GM04503 (cell line): Measurements from ENCODE around the gene SAMD14.

Experiments
- DNase-seq: peaks from one replicate; pipeline ENCODE4 v3.0.0-alpha.2; 2012; ENCODE audit warnings: low read depth

The SAMD14 gene

DNA sequence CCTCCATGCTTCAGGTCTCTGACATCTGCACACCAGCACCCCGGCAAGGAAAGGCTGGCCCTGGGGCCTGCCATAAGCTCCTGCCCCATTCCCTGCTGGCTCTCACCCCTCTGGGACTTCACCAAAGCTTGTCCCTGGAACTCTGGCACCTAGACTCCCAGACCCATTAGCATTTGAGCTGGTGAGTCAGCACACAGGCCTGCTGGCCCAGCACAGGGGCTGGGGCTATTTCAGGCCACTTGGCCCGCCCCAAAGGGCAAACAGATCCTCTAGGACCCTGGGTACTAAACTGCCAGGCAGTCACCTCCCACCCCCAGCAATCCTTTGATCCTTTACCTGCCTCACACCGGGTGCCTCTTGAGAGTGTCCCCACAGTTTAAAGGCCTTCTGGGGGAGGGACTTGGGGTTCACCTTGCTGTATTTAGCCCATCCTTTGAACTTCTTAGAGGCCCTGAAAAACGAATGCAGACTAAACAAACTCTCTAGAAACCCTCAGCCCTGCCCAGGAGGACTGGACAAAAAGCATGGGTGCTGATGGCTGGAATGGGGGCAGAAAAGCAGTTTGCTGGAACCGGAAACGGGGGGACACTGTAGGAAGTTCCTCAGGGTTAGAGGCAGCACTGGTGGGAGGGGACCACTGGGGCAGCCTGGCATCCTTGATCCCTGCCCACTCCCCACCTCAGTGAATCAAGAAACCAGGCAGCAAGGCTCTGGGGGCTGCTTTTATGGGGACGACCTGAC, 3.2 kb upstream of the SAMD14 start:
- no peak for DNase-seq

GRCh38 chr17:50132104-50132794, 2.3 kb upstream of the SAMD14 start:
- no peak for DNase-seq

DNA sequence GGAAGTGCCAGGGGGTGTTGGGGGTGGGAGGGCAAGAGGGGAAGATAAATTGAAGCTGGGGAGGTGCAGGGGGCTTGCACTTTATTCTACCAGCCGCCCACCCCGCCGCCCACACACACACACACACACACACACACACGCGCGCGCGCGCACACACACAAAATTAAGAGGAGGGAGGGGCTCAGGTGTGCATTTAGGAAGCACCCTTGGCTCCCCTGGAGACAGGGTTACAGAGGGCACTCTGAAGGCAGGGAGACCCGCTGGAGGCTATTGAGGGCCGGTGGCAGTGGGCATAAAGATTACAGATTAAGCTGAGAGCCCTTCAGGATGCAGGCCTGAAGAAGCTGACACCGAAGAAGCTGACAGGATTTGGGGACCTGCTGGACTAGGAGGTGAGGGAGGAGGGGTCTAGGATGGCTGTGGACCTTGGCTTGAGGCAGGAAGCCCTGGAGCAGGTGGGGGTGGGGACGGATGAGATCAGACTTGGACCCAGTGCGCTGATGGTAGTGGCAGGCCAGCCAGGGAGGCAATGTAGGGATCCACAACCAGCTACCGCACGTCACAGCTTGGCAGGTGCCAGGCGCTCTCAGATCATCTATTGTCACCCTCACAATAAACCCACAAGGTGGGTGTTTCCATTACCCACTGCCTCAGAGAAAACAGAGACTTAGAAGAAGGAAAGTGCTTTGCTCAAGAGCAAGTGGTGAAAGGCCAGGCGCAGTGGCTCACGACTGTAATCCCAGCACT, 772 bp upstream of the SAMD14 start:
- no peak for DNase-seq

- DNase-seq, result no peak
Observed at GRCh38 chr17:50129353-50129727, 620 bp downstream of the SAMD14 start.

- DNase-seq, result no peak
Observed at GRCh38 chr17:50128441-50129352, 1.3 kb downstream of the SAMD14 start.

GRCh38 chr17:50127697-50128361, 2.1 kb downstream of the SAMD14 start:
- no peak for DNase-seq

DNA sequence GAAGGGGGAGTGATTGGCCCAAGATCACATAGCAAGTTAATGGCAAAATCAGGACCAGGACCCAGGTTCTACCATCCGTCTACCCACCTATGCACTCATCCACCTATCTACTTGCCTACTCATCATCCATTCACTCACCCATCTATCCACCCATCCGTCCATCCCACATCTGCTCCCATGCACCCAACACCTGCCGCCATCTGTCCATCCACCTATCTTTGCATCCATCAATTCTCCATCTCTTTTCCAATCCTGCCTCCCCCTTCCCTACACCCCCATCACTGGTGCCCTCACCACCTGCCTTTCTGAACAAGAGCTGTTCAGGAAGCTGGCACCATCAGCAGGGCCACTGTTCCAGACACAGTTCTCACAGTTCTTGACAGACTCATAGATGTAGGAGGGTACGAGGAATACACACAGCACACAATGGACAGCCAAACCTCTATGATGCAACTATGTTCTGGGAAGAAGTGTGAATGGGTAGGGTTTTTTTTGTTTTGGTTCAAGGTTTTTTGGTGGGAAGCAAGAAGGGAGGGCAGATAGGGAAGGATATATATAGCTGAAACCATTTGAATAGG, 4.5 kb downstream of the SAMD14 start:
- DNase-seq, result no peak

DNA sequence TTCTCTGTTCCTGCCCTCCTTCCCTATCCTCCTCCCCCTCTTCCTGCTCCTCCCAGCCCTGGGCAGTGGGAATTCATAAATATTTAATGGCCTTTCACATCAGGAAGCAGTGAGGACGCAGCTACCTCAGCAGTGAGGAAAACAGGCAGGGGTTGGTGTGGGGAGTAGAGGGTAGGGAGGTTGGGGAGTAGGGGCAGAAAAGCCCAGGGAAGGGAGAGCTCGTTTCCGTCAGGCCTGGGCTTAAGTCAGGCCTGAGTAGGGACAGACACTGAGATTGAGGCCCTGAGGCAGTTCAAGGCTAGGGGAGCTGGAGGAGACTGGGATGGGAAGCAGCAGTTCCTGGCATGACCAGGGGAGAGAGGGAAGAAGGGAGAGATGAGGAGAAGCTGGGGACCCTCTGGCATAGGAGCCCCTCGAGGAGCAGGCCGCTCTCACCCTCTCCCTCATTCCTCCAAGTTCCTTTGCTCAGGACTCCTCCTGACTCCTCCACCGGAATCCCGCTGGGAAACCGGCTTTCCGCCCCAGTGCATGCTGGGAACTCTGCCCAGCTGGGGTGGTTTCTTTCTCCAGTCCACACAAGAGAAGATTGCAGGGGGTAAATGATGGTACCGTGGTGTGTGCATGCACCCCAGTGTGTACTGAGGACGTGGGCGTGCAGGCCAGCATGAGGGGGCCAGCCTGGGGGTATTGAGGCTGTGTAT, 6.2 kb downstream of the SAMD14 start:
- DNase-seq, result no peak

DNA sequence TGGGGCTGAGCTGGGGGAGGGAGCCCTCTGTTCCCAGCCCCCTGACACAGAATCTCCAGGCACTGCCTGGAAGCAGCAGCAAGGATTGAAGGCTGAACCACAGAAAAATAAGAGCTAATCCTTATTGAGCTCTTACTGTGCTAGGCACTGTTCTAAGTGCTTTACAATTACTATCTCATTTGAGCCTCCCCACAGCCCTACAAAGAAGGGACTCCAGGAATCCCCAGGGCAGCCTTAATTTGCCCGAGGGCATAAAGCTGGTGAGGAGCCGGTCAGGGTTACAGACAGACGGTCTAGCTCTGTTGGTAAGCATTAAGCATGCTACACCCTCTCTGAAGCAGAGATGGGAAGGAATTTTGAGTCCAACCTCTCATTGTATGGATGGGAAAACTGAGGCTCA, 7.0 kb downstream of the SAMD14 start:
- DNase-seq, result no peak

DNA sequence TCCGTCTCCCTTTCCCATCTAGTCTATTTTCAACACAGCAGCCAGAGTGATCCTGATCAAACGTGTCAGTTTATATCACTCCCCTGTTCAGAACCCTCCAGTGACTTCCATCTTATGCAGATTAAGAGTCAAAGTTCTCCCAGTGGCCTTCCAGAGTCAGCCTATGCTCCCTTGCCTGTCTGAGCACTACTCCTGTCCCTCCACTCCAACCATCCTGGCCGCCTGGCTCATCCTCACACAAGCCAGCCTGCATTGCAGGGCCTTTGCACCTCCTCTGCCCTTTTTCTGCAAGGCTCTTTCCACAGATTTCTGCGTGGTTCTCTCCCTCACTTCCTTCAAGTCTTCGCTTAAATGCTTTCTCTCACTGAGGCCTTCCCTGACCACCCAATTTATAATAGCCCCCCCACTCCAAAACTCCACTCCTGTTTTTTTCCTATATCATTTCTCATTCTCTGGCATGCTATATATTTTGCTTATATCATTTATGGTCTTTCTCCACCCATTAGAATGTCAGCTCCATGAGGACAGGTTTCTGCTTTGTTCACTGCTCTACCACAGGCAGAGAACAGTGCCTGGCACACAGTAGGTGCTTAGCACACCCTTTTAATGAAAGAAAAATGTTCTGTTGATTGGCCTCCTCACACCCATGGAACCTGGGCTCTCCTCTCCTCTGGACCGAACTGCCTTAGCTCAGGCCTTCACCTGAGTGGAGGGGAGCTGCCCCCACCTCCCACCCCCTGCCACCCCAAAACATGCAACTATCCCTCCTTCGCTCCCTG, 9.3 kb downstream of the SAMD14 start:
- no peak for DNase-seq

- DNase-seq, result no peak
Observed at GRCh38 chr17:50118828-50119218, 11.1 kb downstream of the SAMD14 start.

- DNase-seq, result no peak
Observed at GRCh38 chr17:50118076-50118827, 11.7 kb downstream of the SAMD14 start.

DNA sequence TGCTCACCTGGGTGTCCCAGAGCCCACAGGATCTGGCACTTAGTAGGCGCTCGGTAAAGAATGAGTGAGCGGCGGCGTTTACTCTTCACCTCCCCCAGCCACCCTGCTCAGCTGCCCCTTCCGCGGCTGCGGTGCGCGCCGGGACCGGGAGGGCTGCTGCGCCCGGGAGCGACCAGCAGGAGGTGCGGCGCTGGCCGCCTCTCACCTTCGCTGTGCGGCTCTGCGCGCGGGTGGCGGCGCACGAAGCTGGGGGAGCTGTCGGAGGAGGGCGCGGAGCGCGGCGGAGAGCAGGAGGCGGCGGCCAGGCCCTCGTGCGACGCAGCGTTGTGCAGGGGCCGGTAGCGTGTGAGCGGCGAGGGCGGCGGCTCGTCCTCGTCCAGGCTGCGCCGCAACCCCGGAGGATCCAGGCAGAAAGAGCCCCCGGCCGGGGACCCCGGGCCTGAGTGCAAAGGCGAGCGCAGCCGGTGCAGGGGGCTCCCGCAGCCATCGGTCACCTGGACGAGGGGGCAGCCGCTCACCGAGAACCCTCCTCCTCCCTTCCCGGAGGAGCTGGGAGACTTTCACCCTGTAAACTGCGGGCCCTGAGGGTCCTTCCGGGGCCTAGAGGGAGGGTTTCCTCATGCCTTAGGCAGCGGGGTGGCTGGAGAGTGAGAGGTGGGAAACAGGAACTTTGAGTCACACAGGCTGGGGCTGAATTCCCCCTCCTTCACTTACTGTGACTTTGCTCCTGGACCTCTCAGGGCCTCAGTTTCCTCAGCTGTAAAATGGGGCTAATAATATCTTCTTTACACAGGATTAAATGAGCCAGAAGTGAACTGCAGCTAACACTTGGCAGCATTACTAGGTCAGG, 12.5 kb downstream of the SAMD14 start:
- no peak for DNase-seq

DNA sequence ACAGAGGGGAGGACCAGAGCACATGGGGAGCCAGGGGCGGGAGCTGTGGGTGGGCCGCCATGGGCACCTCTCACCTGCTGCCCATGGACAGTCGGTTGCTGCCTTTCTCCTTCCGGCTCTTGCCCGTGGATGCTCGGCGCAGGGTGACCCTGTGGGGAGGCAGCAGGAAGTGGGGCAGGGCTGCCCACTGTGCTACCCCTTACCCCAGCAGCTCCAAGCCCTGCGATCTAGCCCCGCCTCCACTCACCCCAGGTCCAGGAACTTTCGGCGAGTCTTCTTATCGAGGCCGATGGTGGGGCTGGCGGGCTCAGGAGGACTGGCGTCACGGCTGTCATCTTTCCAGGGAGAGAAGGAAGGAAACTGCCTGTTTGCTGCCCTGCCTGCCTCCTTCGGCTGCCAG, 14.2 kb downstream of the SAMD14 start:
- no peak for DNase-seq

- DNase-seq, result no peak
Observed at GRCh38 chr17:50114849-50115357, 15.1 kb downstream of the SAMD14 start.

- DNase-seq, result no peak
Observed at GRCh38 chr17:50114401-50114800, 15.6 kb downstream of the SAMD14 start.

DNA sequence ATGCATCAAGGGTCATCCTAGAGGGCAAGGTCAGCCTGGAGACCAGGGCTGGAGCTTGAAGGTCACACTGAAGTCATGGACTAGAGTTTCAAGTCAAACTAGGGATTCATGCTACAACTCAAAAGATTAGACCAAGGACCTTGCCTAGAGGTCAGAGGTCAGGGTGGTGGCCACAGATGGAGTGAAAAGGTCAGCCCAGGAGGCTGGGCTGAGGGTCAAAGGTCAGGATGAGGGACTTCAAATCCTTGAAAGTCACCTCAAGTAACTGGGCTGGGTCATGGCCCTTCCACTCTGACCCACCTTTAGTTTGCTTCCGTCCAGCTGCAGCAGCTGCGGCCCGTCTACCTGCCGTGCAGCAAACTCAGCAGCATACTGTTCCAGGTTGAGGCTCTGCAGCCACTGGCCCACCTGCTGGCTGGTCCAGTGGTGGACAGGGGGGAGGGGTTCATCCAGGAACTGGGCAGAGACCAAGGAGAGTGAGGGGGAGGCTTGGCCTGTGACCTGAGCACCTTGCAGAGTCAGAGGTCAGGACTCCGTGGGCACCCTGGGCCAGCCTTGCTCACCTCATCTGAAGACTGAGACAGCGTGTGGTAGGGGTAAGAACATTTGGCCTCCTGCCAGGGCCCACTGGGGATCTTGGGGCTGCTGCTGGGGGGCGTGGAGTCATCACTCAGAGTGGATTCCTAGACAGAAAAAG, 16.2 kb downstream of the SAMD14 start:
- no peak for DNase-seq
